ENCODE results near the gene GRIK2.
"Not testable (repeated sequence)": the region's sequence is repeated elsewhere in the genome, so short reads cannot be mapped to it uniquely, and the experiment has no call there.

The GRIK2 gene

GRCh38 chr6:101393251-101393828 is at the start of gene GRIK2:
Gene GRIK2 (plus strand): TSS chr6:101393708.
- Histone ChIP-seq H3K36me3 (replicated peaks) (no peaks in the 10 kb centered on the region), H3K27me3 (replicated peaks) (no peaks in the 10 kb centered on the region), H3K27ac (no peak within 1 kb of the TSS), H3K4me3 (ENCODE audit: low read depth, low read length) (peak within 1 kb of the TSS; percentile 67)
- TF ChIP-seq, protein P1, sequence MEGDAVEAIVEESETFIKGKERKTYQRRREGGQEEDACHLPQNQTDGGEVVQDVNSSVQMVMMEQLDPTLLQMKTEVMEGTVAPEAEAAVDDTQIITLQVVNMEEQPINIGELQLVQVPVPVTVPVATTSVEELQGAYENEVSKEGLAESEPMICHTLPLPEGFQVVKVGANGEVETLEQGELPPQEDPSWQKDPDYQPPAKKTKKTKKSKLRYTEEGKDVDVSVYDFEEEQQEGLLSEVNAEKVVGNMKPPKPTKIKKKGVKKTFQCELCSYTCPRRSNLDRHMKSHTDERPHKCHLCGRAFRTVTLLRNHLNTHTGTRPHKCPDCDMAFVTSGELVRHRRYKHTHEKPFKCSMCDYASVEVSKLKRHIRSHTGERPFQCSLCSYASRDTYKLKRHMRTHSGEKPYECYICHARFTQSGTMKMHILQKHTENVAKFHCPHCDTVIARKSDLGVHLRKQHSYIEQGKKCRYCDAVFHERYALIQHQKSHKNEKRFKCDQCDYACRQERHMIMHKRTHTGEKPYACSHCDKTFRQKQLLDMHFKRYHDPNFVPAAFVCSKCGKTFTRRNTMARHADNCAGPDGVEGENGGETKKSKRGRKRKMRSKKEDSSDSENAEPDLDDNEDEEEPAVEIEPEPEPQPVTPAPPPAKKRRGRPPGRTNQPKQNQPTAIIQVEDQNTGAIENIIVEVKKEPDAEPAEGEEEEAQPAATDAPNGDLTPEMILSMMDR (IDR thresholded peaks at IDR 0.05; ENCODE audit: low read depth, low read length, missing control alignments), result peak; percentile 56
- peak; percentile 56 for DNase-seq
- in situ Hi-C loops (cut with HindIII; ENCODE audit: low pct_ligation_motif_present, low sequenced_read_pairs), result no loop called here

- Histone ChIP-seq H3K27ac (no peak overlapping the region), H3K4me3 (ENCODE audit: low read depth, low read length) (no peak overlapping the region), H3K36me3 (replicated peaks) (no peaks in the 10 kb centered on the region), H3K27me3 (replicated peaks) (no peaks in the 10 kb centered on the region)
- no peak for DNase-seq
- TF ChIP-seq, protein P1 (IDR thresholded peaks at IDR 0.05; ENCODE audit: low read depth, low read length, missing control alignments), result no peak
- in situ Hi-C loops (cut with HindIII; ENCODE audit: low pct_ligation_motif_present, low sequenced_read_pairs), result no loop called here
Measured at GRCh38 chr6:101344885-101345284, 48.6 kb upstream of the GRIK2 start.

- Histone ChIP-seq H3K4me3 (ENCODE audit: low read depth, low read length) (no peak overlapping the region), H3K27ac (no peak overlapping the region), H3K27me3 (replicated peaks) (no peaks in the 10 kb centered on the region), H3K36me3 (replicated peaks) (no peaks in the 10 kb centered on the region)
- TF ChIP-seq, protein P1 (IDR thresholded peaks at IDR 0.05; ENCODE audit: low read depth, low read length, missing control alignments), result no peak
- no peak for DNase-seq
- in situ Hi-C loops (cut with HindIII; ENCODE audit: low pct_ligation_motif_present, low sequenced_read_pairs), result no loop called here
Measured at GRCh38 chr6:101348816-101349215, 44.7 kb upstream of the GRIK2 start.

DNA sequence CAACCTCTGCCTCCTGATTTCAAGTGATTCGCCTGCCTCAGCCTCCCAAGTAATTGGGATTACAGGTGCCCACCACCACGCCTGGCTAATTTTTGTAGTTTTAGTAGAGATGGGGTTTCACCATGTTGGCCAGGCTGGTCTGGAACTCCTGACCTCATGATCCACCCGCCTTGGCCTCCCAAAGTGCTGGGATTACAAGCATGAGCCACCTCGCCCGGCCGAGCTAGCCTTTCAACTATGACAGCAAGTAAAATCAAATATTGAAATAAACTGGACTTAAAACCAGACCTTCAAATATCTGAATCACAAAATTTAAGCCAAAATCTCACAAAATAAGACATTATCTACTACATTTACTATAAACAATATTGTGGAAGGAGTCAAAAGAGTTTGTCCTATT is 42.9 kb upstream of the GRIK2 start:
- H3K4me3 ChIP-seq (ENCODE audit: low read depth, low read length); H3K27ac ChIP-seq; H3K36me3 ChIP-seq (replicated peaks); in situ Hi-C loops (cut with HindIII; ENCODE audit: low pct_ligation_motif_present, low sequenced_read_pairs); DNase-seq; H3K27me3 ChIP-seq (replicated peaks): not testable (repeated sequence)

DNA sequence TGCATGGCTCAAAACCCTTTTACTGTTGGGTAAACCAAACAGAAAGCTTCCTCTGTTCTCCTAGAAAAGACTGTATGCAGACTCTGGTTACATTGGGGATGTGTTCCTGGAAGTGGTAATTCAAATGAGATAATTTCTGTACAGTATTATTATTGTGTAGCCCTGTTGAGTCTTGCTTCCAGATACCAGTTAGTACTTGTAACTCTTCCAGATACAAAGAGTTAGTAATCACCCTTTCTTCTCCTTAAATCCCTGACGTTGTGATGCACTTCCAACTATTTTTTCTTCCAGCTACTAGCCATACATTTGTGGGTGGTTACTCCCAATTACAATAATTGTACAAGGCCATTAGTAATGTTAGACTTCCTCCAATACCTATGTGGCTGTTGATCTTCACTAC is 42.3 kb upstream of the GRIK2 start:
- no peak overlapping the region for H3K4me3 ChIP-seq (ENCODE audit: low read depth, low read length)
- in situ Hi-C loops (cut with HindIII; ENCODE audit: low pct_ligation_motif_present, low sequenced_read_pairs), result no loop called here
- TF ChIP-seq, protein P1 (IDR thresholded peaks at IDR 0.05; ENCODE audit: low read depth, low read length, missing control alignments), result no peak
- H3K36me3 ChIP-seq (replicated peaks), result no peaks in the 10 kb centered on the region
- no peak overlapping the region for H3K27ac ChIP-seq
- DNase-seq, result no peak
- no peaks in the 10 kb centered on the region for H3K27me3 ChIP-seq (replicated peaks)

- Histone ChIP-seq H3K4me3 (ENCODE audit: low read depth, low read length) (no peak overlapping the region), H3K27ac (no peak overlapping the region), H3K36me3 (replicated peaks) (no peaks in the 10 kb centered on the region), H3K27me3 (replicated peaks) (no peaks in the 10 kb centered on the region)
- TF ChIP-seq, protein P1 (IDR thresholded peaks at IDR 0.05; ENCODE audit: low read depth, low read length, missing control alignments), result no peak
- no peak for DNase-seq
- in situ Hi-C loops (cut with HindIII; ENCODE audit: low pct_ligation_motif_present, low sequenced_read_pairs), result no loop called here
Measured at GRCh38 chr6:101352316-101352715, 41.2 kb upstream of the GRIK2 start.

All from brain microvascular endothelial cell (primary cell).